Raji (cell line): Measurements from ENCODE around the gene ANKRD1.

Experiments used
- POLR2A ChIP-seq: IDR thresholded peaks from 2 replicates; pipeline ENCODE4 v1.6.1; 2011; ENCODE audit warnings: low read depth, low read length, control low read depth; ENCODE audit not compliant: insufficient read depth

ANKRD1 gene

GRCh38 chr10:90919683-90920574 is 958 bp downstream of the ANKRD1 start:
- no peak for TF ChIP-seq POLR2A

GRCh38 chr10:90917968-90918318 is 2.9 kb downstream of the ANKRD1 start:
- no peak for TF ChIP-seq POLR2A

DNA sequence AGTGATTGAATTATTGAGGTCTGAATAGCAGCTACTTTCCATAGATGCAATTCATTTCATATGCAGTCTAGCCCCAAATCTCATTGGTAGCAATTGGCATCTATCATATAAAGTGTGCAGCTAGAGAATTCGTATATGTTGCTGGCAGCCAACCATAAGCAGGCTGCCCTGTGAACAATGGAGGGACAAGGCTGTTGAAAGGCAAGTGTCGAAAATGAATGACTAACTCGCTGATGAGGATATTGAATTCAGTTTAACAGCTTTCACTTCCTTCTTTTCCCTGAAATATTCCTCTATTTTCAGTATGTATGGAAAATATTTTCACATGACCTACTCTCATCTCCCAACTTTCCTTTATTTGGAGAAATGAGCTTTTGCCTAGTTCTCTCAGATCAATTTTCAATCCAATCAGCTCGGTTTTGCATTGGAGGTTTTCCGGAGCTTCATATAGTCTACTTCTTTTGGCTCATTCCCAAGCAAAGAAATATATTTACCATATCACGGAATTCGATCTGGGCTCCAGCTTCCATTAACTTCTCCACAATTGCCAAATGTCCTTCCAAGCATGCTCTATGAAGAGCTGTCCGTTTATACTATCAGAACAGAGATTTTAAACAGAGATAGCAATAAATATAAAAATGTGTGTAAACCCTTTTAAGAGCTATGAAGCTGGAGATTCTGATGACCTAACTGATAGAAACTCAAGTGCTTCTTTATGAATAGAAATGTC is 3.5 kb downstream of the ANKRD1 start:
- no peak for TF ChIP-seq POLR2A

- no peak for TF ChIP-seq POLR2A
These were observed 4.3 kb downstream of the ANKRD1 start for GRCh38 chr10:90916392-90917237.

DNA sequence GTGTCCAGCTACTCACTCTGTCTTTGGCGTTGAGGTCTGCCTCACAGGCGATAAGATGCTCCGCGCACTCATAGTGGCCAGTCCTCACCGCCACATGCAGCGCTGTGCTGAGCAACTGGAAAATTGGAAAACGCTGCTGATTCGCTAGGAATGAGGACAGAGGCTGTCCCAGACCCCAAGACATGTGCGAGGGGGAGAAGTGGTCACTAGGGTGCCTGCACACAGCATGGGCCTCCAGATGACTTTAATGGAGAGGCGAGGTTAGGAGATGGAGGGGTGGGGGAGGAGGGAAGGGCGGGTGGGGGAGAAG is 5.2 kb downstream of the ANKRD1 start:
- no peak for TF ChIP-seq POLR2A

- TF ChIP-seq POLR2A: no peak
These were observed 5.7 kb downstream of the ANKRD1 start for GRCh38 chr10:90914992-90915765.

- no peak for TF ChIP-seq POLR2A
These were observed 7.0 kb downstream of the ANKRD1 start for GRCh38 chr10:90913774-90914420.

- TF ChIP-seq POLR2A: no peak
These were observed 7.9 kb downstream of the ANKRD1 start for GRCh38 chr10:90912854-90913479.

- no peak for TF ChIP-seq POLR2A
These were observed 8.7 kb downstream of the ANKRD1 start for GRCh38 chr10:90912174-90912573.

- TF ChIP-seq POLR2A: no peak
These were observed 9.5 kb downstream of the ANKRD1 start for GRCh38 chr10:90911133-90912051.

- TF ChIP-seq POLR2A: no peak
These were observed 14.3 kb downstream of the ANKRD1 start for GRCh38 chr10:90906596-90906995.

GRCh38 chr10:90905925-90906324 is 15.0 kb downstream of the ANKRD1 start:
- TF ChIP-seq POLR2A: no peak

DNA sequence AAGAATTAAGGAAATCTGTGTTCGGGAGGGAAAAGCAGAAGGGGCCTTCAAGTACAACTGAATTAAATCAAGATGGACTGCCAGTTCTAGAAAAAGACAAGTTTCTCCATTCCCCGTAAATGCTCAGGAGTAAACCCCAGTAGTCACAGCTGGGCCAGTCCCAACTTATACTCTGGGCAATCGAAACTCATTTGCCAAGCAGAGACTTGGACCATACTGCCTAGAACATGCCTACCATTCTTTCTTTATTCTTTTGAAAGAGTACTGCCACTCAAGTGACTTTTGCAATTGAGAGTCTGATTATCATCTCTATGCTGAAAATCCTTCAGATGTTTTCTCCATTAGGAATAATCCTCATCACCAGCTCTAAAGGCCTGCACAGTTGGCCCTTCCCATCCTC is 27.7 kb downstream of the ANKRD1 start:
- TF ChIP-seq POLR2A: no peak
